ENCODE measurements around the gene SLC35E1.

GRCh38 chr19:16540948-16541347 is 31.3 kb downstream of the SLC35E1 start:
- no peak for TF ChIP-seq EZH2phosphoT487 (IDR thresholded peaks at IDR 0.05; ENCODE audit: low read depth)
- TF ChIP-seq CTCF (IDR thresholded peaks at IDR 0.05; ENCODE audit: low read depth, low read length), result no peak

Measured in OCI-LY3 (cell line).